Measurements from ENCODE around the gene MRPL37. TPM values are rescaled to one million over a fixed set of nuclear protein-coding genes. Genes with fewer than 3 reads are reported as not detected.
A peak's percentile ranks its signal among the peaks of the same experiment; 100 is the strongest.
"Not testable (repeated sequence)": the region's sequence is repeated elsewhere in the genome, so short reads cannot be mapped to it uniquely, and the experiment has no call there.

Gene MRPL37
- total RNA-seq, 2 donors from 2014 or later: 43.2 to 55.0 TPM

GRCh38 chr1:54207287-54207686 lies 7.3 kb downstream of the MRPL37 start:
- DNase-seq (ENCODE audit: low spot score) (no peak), ATAC-seq (ENCODE audit: insufficient number of reproducible peaks, low FRiP score, low read depth) (no peak)
- H3K4me1 ChIP-seq (ENCODE audit: control insufficient read depth in 1 of 2, low read depth in 2 of 2): no peaks in the 10 kb centered on the region
- no peaks in the 10 kb centered on the region for H3K9me3 ChIP-seq
- H3K36me3 ChIP-seq: peaks cover 55% of the 10 kb centered on the region
- H3K27me3 ChIP-seq (replicated peaks; ENCODE audit: insufficient read depth): no peaks in the 10 kb centered on the region
- H3K27ac ChIP-seq: no peak overlapping the region
- no peak overlapping the region for H3K4me3 ChIP-seq
- TF ChIP-seq, protein P1, sequence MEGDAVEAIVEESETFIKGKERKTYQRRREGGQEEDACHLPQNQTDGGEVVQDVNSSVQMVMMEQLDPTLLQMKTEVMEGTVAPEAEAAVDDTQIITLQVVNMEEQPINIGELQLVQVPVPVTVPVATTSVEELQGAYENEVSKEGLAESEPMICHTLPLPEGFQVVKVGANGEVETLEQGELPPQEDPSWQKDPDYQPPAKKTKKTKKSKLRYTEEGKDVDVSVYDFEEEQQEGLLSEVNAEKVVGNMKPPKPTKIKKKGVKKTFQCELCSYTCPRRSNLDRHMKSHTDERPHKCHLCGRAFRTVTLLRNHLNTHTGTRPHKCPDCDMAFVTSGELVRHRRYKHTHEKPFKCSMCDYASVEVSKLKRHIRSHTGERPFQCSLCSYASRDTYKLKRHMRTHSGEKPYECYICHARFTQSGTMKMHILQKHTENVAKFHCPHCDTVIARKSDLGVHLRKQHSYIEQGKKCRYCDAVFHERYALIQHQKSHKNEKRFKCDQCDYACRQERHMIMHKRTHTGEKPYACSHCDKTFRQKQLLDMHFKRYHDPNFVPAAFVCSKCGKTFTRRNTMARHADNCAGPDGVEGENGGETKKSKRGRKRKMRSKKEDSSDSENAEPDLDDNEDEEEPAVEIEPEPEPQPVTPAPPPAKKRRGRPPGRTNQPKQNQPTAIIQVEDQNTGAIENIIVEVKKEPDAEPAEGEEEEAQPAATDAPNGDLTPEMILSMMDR (IDR thresholded peaks at IDR 0.05): no peak

DNA sequence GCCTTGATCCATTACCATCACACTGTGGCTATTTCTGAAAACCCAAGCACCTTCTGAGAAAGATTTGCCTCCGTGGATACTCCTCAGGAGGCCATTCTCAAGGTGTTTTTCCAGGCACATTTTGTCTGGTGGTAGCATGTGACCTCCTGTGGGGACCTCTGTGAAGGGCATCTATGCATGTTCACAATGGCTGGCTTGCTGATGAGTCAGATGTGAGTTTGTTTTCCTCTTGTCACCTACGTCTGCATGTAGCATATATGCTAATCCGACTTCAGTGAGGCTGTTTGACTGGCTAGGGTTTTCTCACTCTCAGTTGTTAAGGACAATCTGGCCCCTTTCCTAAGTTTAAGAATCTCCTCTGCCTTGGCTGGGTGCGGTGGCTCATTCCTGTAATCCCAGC lies 7.9 kb downstream of the MRPL37 start:
- H3K36me3 ChIP-seq: peaks cover 61% of the 10 kb centered on the region
- H3K4me3 ChIP-seq; H3K27ac ChIP-seq; H3K27me3 ChIP-seq (replicated peaks; ENCODE audit: insufficient read depth); ATAC-seq (ENCODE audit: insufficient number of reproducible peaks, low FRiP score, low read depth); H3K9me3 ChIP-seq; H3K4me1 ChIP-seq (ENCODE audit: control insufficient read depth in 1 of 2, low read depth in 2 of 2); DNase-seq (ENCODE audit: low spot score): not testable (repeated sequence)

GRCh38 chr1:54212872-54213271 lies 12.9 kb downstream of the MRPL37 start:
- H3K36me3 ChIP-seq: peaks cover 91% of the 10 kb centered on the region
- ATAC-seq (ENCODE audit: insufficient number of reproducible peaks, low FRiP score, low read depth): no peak
- no peak for DNase-seq (ENCODE audit: low spot score)

GRCh38 chr1:54215523-54215922 lies 15.6 kb downstream of the MRPL37 start:
- peaks cover 78% of the 10 kb centered on the region for H3K36me3 ChIP-seq
- peaks cover 7 to 17% of the 10 kb centered on the region in 2 donors for H3K4me1 ChIP-seq (ENCODE audit: control insufficient read depth in 1 of 2, low read depth in 2 of 2)
- TF ChIP-seq, protein P1 (IDR thresholded peaks at IDR 0.05): no peak

More at GRCh38 chr1:54212872-54213271, 12.9 kb downstream of the MRPL37 start:
- H3K9me3 ChIP-seq: no peaks in the 10 kb centered on the region
- H3K27ac ChIP-seq: no peak overlapping the region
- no peaks in the 10 kb centered on the region for H3K4me1 ChIP-seq (ENCODE audit: control insufficient read depth in 1 of 2, low read depth in 2 of 2)
- no peaks in the 10 kb centered on the region for H3K27me3 ChIP-seq (replicated peaks; ENCODE audit: insufficient read depth)
- H3K4me3 ChIP-seq: no peak overlapping the region
- TF ChIP-seq, protein P1 (IDR thresholded peaks at IDR 0.05): no peak

DNA sequence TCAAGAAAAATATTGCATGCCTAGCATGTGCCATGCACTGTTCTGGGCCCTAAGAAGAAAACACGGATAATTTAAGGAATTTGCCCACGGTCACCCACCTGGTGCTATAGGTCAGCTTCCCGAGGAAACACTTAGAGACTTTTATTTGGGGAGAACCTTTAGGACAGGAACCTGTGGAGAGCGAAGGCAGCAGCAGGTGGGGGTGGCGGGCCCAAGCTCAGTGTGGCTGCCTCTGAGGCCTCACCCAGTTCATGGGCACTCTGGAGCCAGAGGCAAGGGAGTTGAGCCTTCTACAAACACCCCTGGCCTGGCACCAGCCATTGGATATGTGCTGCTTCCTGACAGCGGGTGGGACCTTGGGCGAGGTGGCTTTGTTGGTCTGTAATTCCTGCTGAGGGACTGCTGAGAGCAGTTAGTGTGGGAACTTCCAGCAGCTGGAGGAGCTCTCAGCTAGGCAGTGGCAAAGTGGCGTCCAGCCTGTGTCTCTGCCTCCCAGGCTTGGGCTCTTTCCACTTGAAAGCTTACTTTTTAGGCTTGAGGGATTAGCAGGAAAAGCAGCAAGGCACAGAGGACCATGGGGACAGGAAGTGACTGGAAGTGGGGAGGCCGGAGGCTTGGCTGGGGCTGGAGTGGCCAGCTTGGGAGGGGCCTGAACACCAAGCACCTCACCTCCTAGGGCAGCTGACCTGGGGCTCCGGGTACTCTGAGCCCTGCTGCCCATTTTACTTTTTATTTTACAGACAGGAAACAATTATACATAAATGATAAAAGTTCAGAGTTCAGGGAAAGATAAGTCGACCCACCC lies 19.1 kb downstream of the MRPL37 start:
- TF ChIP-seq, protein P1 (IDR thresholded peaks at IDR 0.05): no peak

More at GRCh38 chr1:54215523-54215922, 15.6 kb downstream of the MRPL37 start:
- no peaks in the 10 kb centered on the region for H3K27me3 ChIP-seq (replicated peaks; ENCODE audit: insufficient read depth)
- no peak for DNase-seq (ENCODE audit: low spot score)
- no peaks in the 10 kb centered on the region for H3K9me3 ChIP-seq
- no peak for ATAC-seq (ENCODE audit: insufficient number of reproducible peaks, low FRiP score, low read depth)
- H3K27ac ChIP-seq: no peak overlapping the region
- no peak overlapping the region for H3K4me3 ChIP-seq

More for the DNA sequence above, 19.1 kb downstream of the MRPL37 start:
- Histone ChIP-seq H3K4me3 (no peak overlapping the region), H3K27ac (peak overlapping the region; percentile 40 to 62), H3K27me3 (replicated peaks; ENCODE audit: insufficient read depth) (no peaks in the 10 kb centered on the region), H3K36me3 (peaks cover 44% of the 10 kb centered on the region), H3K9me3 (no peaks in the 10 kb centered on the region), H3K4me1 (ENCODE audit: control insufficient read depth in 1 of 2, low read depth in 2 of 2) (peaks cover 12 to 21% of the 10 kb centered on the region in 2 donors)
- no peak for ATAC-seq (ENCODE audit: insufficient number of reproducible peaks, low FRiP score, low read depth)
- DNase-seq (ENCODE audit: low spot score): no peak
